ENCODE data around the gene PAPSS2.

- TF ChIP-seq CREB1 (CRISPR knock-in tag; IDR thresholded peaks at IDR 0.05; ENCODE audit: low read depth), result no peak
- TF ChIP-seq, protein P1, sequence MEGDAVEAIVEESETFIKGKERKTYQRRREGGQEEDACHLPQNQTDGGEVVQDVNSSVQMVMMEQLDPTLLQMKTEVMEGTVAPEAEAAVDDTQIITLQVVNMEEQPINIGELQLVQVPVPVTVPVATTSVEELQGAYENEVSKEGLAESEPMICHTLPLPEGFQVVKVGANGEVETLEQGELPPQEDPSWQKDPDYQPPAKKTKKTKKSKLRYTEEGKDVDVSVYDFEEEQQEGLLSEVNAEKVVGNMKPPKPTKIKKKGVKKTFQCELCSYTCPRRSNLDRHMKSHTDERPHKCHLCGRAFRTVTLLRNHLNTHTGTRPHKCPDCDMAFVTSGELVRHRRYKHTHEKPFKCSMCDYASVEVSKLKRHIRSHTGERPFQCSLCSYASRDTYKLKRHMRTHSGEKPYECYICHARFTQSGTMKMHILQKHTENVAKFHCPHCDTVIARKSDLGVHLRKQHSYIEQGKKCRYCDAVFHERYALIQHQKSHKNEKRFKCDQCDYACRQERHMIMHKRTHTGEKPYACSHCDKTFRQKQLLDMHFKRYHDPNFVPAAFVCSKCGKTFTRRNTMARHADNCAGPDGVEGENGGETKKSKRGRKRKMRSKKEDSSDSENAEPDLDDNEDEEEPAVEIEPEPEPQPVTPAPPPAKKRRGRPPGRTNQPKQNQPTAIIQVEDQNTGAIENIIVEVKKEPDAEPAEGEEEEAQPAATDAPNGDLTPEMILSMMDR (conservative IDR thresholded peaks at IDR 0.05; ENCODE audit: low read depth in 2 of 2), result no peak
- no peak for TF ChIP-seq POLR2AphosphoS5 (IDR thresholded peaks at IDR 0.05; ENCODE audit: low read depth)
- TF ChIP-seq STAT1 (IDR thresholded peaks at IDR 0.05; ENCODE audit: unreplicated experiment), result no peak
- TF ChIP-seq EZH2phosphoT487 (IDR thresholded peaks at IDR 0.05; ENCODE audit: unreplicated experiment), result no peak
- TF ChIP-seq, protein P2, sequence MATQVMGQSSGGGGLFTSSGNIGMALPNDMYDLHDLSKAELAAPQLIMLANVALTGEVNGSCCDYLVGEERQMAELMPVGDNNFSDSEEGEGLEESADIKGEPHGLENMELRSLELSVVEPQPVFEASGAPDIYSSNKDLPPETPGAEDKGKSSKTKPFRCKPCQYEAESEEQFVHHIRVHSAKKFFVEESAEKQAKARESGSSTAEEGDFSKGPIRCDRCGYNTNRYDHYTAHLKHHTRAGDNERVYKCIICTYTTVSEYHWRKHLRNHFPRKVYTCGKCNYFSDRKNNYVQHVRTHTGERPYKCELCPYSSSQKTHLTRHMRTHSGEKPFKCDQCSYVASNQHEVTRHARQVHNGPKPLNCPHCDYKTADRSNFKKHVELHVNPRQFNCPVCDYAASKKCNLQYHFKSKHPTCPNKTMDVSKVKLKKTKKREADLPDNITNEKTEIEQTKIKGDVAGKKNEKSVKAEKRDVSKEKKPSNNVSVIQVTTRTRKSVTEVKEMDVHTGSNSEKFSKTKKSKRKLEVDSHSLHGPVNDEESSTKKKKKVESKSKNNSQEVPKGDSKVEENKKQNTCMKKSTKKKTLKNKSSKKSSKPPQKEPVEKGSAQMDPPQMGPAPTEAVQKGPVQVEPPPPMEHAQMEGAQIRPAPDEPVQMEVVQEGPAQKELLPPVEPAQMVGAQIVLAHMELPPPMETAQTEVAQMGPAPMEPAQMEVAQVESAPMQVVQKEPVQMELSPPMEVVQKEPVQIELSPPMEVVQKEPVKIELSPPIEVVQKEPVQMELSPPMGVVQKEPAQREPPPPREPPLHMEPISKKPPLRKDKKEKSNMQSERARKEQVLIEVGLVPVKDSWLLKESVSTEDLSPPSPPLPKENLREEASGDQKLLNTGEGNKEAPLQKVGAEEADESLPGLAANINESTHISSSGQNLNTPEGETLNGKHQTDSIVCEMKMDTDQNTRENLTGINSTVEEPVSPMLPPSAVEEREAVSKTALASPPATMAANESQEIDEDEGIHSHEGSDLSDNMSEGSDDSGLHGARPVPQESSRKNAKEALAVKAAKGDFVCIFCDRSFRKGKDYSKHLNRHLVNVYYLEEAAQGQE (IDR thresholded peaks at IDR 0.05; ENCODE audit: unreplicated experiment), result no peak
- TF ChIP-seq EZH2 (IDR thresholded peaks at IDR 0.05; ENCODE audit: low read depth, unreplicated experiment), result no peak
- no peak for TF ChIP-seq JUNB (IDR thresholded peaks at IDR 0.05; ENCODE audit: unreplicated experiment)
- TF ChIP-seq ETS1 (IDR thresholded peaks at IDR 0.05), result no peak
Observed at GRCh38 chr10:87776328-87776727, 116.7 kb downstream of the PAPSS2 start.

Data from GM23338 (cell line).